GDM1 (cell line): ENCODE results near the gene BAIAP2L1.

Experiments used
- DNase-seq: peaks from one replicate; lab custom pipeline; 2025; lab: John Stamatoyannopoulos, UW

Gene BAIAP2L1

DNA sequence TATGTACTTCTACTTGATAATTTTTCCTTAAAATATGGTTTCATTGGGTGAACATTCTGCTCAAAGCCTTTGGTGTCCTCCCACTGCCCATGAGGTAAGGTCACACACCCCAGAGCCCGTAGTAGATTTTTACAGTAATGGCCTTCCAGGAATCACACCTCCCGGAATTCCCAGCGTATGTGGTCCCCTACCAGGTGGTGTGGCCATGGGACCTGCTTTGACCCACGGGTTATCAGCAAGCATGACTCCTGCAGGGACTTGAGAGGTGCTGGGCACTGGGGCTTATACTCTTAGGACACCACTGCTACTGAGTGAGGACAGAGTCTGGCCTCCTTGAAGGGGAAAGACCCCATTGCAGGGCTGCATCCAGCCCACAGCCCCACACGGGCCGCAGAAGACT is 42.2 kb downstream of the BAIAP2L1 start:
- no peak for DNase-seq

GRCh38 chr7:98357751-98358161 is 43.1 kb downstream of the BAIAP2L1 start:
- DNase-seq, result no peak

DNA sequence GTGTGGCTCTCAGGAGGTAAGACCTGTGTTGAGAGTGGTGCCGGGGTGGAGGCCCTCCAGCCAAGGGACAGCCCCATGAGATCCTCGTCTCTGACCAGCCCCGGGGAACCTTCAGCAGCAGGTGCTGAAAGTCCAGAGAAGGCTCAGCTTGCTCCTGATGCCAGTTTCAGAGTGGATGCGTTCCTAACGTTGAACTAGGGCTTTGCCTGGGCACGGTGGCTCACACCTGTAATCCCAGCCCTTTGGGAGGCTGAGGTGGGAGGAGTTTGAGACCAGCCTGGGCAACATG is 45.7 kb downstream of the BAIAP2L1 start:
- DNase-seq, result no peak

- no peak for DNase-seq
Measured at GRCh38 chr7:98354511-98355249, 46.2 kb downstream of the BAIAP2L1 start.

DNA sequence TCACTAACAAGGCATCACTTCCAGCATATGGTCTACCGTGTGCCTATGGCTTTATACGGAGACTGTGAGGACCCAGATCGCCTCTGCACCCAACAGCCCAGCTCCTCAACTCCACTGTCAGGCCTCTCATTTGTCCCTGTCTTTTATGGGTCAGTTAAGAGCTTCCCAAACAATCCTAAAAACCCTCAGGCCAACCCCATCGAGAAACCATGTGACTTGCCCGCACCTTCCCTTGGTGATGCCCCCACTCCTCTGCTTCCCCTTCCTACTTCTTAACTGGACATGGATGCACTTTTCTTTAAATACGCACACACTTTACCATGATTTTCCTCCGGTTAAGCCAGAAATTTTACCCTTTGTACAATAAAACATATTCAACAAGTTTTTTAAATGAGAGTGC is 46.8 kb downstream of the BAIAP2L1 start:
- DNase-seq, result no peak

GRCh38 chr7:98352621-98353020 is 48.3 kb downstream of the BAIAP2L1 start:
- DNase-seq, result no peak

DNA sequence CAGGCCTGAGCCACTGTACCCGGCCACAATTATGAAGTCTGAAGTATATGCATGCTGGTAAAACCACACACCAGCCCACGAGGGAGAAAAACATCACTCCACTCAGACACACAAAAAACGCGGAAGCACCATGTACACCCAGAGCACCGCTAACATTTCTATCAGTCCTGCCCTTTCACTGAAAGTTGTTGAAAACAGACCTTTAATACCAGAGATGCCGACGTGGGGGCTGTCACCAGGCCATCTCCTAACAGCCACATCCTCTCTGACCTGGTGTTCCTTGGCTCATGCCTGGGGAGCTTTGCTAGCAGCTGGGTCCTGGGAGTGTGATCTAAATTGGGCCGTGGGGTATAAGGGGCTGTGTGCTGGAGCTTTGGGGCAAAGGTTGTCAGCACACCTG is 49.8 kb downstream of the BAIAP2L1 start:
- no peak for DNase-seq

- DNase-seq, result no peak
Measured at GRCh38 chr7:98348726-98349474, 52.0 kb downstream of the BAIAP2L1 start.

DNA sequence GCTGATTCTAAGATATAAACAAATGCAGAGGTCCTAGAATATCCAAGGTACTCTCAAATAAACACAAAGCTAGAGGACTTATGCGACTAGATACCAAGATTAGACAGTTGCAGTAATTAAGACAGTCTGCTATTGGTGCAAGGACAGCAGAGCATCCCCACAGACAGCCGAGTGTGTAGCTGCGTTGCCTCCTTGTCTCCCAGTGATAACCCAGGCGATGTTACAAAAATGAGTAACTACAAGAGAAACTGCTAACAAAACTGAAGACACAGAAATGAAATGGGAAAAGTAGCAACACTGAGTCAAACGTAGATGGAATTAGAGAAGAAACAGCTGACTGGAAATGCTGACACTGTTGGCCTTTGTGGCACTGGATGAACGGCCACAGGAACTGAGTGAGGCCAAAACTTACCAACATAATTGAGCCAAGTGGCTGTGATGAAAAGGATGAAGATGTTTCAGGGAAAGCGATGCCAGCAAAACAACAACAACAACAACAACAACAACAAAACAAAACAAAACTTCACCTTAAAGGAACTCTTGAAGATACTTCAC is 54.3 kb downstream of the BAIAP2L1 start:
- no peak for DNase-seq

- no peak for DNase-seq
Measured at GRCh38 chr7:98341106-98341505, 59.8 kb downstream of the BAIAP2L1 start.

- DNase-seq, result no peak
Measured at GRCh38 chr7:98339043-98339442, 61.8 kb downstream of the BAIAP2L1 start.

GRCh38 chr7:98338441-98338840 is 62.4 kb downstream of the BAIAP2L1 start:
- no peak for DNase-seq

DNA sequence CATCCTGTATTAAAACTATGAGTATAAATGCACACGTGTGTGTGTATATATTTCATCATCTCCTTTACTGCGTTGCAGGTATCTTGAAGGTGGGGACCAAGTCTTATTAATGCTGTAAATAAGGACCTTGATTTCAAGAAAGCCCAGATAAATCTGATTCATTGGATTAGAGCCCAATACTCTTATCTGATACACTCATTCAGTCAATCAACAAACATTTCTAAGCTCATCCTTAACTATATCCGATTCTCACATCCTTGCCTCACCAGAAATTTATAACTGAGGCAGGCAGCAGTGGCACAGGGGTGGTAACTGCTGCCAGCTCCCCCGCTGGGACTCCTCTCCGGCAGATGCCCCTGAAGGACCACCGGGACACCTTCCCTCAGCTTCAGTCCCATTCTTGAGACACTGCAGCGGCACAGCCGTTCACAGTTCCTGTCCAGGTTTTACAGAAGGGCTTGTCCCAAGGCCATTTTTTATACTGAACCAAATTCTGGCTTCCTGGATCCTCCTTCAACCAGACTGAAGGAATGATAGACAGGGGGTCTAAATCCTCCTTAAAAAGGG is 65.4 kb downstream of the BAIAP2L1 start:
- DNase-seq, result no peak

DNA sequence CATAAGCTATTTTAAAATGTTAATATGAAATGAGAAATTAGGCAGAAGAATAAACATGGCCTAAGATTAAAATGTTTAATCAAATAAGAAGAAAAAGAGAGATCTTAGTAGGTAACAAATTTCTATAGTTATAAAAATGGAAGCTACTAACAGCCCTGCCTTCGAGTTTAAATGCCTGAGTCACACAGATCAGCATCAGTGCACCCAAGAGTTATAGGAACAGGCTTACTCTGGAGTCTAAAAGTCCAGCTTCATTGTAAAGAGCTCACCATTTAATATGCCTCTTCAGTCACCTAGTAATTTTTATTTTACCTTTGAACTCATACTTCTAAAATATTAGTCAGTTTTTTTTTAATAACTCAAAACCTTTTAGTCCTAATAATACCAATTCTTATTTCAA is 66.8 kb downstream of the BAIAP2L1 start:
- no peak for DNase-seq

DNA sequence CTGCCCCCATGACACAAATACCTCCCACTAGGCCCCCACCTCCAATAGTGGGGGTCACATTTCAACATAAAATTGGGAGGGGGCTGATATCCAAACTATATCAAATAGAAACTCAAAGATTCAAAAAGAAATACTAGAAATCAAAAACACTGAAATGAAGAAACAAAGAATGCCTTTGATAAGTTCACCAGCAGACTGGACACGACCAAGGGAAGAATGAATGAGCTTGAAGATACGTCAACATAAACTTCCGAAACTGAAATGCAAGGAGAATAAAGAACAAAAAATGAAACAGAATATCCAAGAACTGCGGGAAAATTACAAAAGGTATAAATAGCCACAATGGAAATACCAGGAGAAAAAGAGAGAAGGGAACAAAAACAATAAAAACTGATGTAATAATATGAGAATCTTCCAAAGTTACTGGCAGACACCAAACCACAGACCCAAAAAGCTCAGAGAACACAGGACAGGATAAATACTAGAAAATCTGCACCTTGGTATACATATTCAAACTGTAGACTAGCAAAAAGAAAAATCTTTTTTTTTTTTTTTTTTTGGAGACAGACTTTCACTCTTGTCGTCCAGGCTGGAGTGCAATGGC is 69.9 kb downstream of the BAIAP2L1 start:
- DNase-seq, result no peak

DNA sequence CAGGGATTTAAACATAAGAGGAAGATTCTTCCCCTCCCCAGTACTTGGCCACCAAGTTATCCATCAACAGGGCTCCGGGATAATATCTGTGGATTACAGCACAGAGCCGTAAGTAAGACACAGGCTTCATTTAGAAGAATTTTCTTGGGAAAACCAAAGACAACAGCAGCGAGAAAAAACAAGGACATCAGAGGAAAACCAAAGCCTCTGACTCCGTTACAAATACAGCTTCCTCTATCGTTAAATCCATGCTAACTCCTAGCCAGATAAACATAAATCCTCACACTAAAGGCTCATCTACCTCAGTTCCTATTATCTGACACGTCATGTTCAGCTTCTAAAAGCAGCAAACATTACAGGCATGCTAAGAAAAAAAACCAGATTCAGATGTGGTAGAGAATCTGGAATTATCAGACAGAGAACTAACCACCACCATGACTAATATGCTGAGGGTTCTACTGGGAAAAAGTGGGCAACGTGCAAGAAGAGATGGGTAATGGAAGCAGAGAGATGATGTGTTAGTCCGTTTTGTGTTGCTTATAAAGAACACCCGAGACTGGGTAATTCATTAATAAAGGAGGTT is 71.0 kb downstream of the BAIAP2L1 start:
- no peak for DNase-seq

DNA sequence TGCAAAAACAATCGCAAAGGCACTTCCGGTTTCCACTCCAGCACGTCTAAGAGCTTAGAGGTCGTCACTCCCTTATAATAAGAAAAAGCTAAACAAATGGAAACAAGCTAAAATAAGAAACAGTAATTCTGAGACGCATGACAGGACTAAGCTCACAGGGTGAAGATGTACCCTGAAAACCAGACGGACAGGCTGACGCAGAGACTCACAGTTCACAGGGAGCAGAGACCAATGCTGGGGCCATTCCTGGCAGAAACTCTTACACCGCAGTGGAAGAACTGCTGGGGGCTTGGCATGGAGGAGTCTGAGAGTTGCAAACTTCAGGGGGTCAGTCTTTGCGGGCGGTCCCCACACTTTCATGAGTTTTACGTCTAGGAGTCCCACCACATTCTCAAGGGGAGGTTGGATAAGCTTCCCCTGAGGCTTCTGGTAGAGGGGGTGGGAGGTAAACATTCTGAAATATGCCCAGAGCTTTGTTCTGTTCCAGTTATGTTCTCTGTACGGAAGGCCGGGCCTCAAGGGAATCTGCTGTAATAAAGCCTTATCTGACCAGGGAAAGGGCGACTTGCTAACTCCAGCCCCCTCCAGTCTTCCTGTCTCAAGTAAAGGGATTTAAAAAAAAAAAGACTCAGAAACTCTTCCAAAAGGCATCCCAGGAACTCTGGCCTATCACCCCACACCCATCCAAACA is 71.6 kb downstream of the BAIAP2L1 start:
- DNase-seq, result no peak

GRCh38 chr7:98324782-98325181 is 76.1 kb downstream of the BAIAP2L1 start:
- DNase-seq, result no peak

DNA sequence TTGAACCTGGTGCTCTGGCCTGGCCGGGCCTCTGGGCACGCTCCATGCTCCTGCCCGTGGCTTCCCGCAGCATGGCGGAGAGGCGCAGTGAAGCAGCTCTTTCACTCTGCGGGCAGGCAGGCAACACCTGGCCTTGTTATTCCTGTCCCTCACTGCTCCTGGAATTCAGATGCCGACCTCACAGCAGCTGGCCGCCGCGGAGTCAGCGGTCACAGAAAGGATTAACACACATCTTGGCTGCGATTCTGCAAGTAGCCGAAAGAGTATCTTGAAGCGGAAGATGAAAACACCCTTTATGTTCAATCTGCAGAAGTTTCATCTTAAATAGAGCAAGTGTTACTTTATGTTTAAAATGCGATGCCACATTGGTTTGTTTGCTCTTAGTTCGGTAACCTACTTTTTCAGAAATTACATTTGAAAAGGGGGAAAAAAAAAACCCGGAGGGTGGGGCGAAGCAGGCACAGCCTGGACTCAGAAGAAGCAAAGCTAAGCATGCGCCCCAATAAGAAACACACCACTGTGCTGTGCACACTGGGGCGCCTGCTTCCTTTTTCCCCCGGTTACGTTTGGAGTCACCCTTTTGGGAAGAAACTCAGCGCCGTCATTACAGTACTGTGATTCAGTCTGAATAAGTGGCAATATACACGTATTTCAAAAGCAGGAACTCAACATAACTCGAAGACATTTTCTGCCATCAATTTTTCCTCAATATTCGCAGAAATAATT is 77.1 kb downstream of the BAIAP2L1 start:
- no peak for DNase-seq

- DNase-seq, result no peak
Measured at GRCh38 chr7:98322331-98323270, 78.3 kb downstream of the BAIAP2L1 start.
